Thyroid gland (tissue), 4 donors: Measurements from ENCODE around the gene IL36A.

Experiments
- POLR2A ChIP-seq, 2 donors: fragments of 450-650 bp; IDR thresholded peaks; one replicate each; pipeline ENCODE4 v1.6.1; 2017; ENCODE audit warnings: antibody characterized with exemption in 2 of 2, mild to moderate bottlenecking in 2 of 2, moderate library complexity in 1 of 2
- TF ChIP-seq, protein P1 (sequence below), 6 experiments: fragments of 200-600 bp in 3 of 6; fragments of 450-650 bp in 3 of 6; sonication (generic) in 3 of 6; IDR thresholded peaks; one replicate each; pipeline ENCODE4 v1.5.1; 2016 to 2019; ENCODE audit warnings: antibody characterized with exemption in 6 of 6, mild to moderate bottlenecking in 2 of 6, inconsistent platforms in 1 of 6, moderate library complexity in 1 of 6

DNA sequence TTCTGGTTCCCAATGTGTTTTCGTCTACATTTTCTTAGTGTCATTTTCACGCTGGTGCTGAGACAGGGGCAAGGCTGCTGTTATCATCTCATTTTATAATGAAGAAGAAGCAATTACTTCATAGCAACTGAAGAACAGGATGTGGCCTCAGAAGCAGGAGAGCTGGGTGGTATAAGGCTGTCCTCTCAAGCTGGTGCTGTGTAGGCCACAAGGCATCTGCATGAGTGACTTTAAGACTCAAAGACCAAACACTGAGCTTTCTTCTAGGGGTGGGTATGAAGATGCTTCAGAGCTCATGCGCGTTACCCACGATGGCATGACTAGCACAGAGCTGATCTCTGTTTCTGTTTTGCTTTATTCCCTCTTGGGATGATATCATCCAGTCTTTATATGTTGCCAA, 20.2 kb upstream of the IL36A start:
- TF ChIP-seq, protein P1, sequence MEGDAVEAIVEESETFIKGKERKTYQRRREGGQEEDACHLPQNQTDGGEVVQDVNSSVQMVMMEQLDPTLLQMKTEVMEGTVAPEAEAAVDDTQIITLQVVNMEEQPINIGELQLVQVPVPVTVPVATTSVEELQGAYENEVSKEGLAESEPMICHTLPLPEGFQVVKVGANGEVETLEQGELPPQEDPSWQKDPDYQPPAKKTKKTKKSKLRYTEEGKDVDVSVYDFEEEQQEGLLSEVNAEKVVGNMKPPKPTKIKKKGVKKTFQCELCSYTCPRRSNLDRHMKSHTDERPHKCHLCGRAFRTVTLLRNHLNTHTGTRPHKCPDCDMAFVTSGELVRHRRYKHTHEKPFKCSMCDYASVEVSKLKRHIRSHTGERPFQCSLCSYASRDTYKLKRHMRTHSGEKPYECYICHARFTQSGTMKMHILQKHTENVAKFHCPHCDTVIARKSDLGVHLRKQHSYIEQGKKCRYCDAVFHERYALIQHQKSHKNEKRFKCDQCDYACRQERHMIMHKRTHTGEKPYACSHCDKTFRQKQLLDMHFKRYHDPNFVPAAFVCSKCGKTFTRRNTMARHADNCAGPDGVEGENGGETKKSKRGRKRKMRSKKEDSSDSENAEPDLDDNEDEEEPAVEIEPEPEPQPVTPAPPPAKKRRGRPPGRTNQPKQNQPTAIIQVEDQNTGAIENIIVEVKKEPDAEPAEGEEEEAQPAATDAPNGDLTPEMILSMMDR (IDR thresholded peaks at IDR 0.05), result no peak
- no peak for TF ChIP-seq POLR2A (IDR thresholded peaks at IDR 0.05)
